Measurements from ENCODE around the gene TMTC2. TPM values are rescaled to one million over a fixed set of nuclear protein-coding genes. Genes with fewer than 3 reads are reported as not detected.

TMTC2 gene
- total and polyA plus RNA-seq, 2 donors: 3.0 to 5.1 TPM

- Histone ChIP-seq H3K27ac (ENCODE audit: low read depth in 1 of 2, low read length in 1 of 2) (no peak overlapping the region), H3K36me3 (ENCODE audit: control insufficient read depth in 2 of 2, insufficient read depth in 2 of 2, low read length in 1 of 2) (no peaks in the 10 kb centered on the region), H3K4me3 (ENCODE audit: low read length in 2 of 2) (no peak overlapping the region), H3K27me3 (ENCODE audit: control insufficient read depth in 2 of 2, insufficient read depth in 1 of 2, low read length in 1 of 2) (no peaks in the 10 kb centered on the region), H3K4me1 (ENCODE audit: control insufficient read depth in 2 of 2, insufficient read depth in 2 of 2, low read length in 2 of 2) (no peaks in the 10 kb centered on the region), H3K9me3 (ENCODE audit: control insufficient read depth in 2 of 2, insufficient read depth in 1 of 2, low read length in 1 of 2) (peaks cover 0 to 5% of the 10 kb centered on the region in 2 donors)
- WGBS: 94% methylated on average over 7 of the region's 7 CpGs
- DNase-seq (ENCODE audit: low read depth in 6 of 9, low spot score in 9 of 9): no peak
Measured at GRCh38 chr12:82730953-82731459, 44.3 kb downstream of the TMTC2 start.

- 94% methylated on average over 7 of the region's 7 CpGs for WGBS
- H3K4me1 ChIP-seq (ENCODE audit: control insufficient read depth in 2 of 2, insufficient read depth in 2 of 2, low read length in 2 of 2): no peaks in the 10 kb centered on the region
Measured at GRCh38 chr12:82740129-82741000, 53.7 kb downstream of the TMTC2 start.

GRCh38 chr12:82745063-82745674, 58.5 kb downstream of the TMTC2 start:
- no peaks in the 10 kb centered on the region for H3K4me1 ChIP-seq (ENCODE audit: control insufficient read depth in 2 of 2, insufficient read depth in 2 of 2, low read length in 2 of 2)
- no peaks in the 10 kb centered on the region for H3K9me3 ChIP-seq (ENCODE audit: control insufficient read depth in 2 of 2, insufficient read depth in 1 of 2, low read length in 1 of 2)
- DNase-seq (ENCODE audit: low read depth in 6 of 9, low spot score in 9 of 9): no peak
- no peak overlapping the region for H3K27ac ChIP-seq (ENCODE audit: low read depth in 1 of 2, low read length in 1 of 2)
- no peaks in the 10 kb centered on the region for H3K27me3 ChIP-seq (ENCODE audit: control insufficient read depth in 2 of 2, insufficient read depth in 1 of 2, low read length in 1 of 2)
- WGBS: 79% methylated on average over 4 of the region's 4 CpGs
- no peaks in the 10 kb centered on the region for H3K36me3 ChIP-seq (ENCODE audit: control insufficient read depth in 2 of 2, insufficient read depth in 2 of 2, low read length in 1 of 2)
- no peak overlapping the region for H3K4me3 ChIP-seq (ENCODE audit: low read length in 2 of 2)

More at GRCh38 chr12:82740129-82741000, 53.7 kb downstream of the TMTC2 start:
- Histone ChIP-seq H3K27ac (ENCODE audit: low read depth in 1 of 2, low read length in 1 of 2) (no peak overlapping the region), H3K27me3 (ENCODE audit: control insufficient read depth in 2 of 2, insufficient read depth in 1 of 2, low read length in 1 of 2) (no peaks in the 10 kb centered on the region), H3K9me3 (ENCODE audit: control insufficient read depth in 2 of 2, insufficient read depth in 1 of 2, low read length in 1 of 2) (no peaks in the 10 kb centered on the region), H3K4me3 (ENCODE audit: low read length in 2 of 2) (no peak overlapping the region), H3K36me3 (ENCODE audit: control insufficient read depth in 2 of 2, insufficient read depth in 2 of 2, low read length in 1 of 2) (no peaks in the 10 kb centered on the region)
- no peak for DNase-seq (ENCODE audit: low read depth in 6 of 9, low spot score in 9 of 9)

- Histone ChIP-seq H3K4me3 (ENCODE audit: low read length in 2 of 2) (no peak overlapping the region), H3K27me3 (ENCODE audit: control insufficient read depth in 2 of 2, insufficient read depth in 1 of 2, low read length in 1 of 2) (no peaks in the 10 kb centered on the region), H3K36me3 (ENCODE audit: control insufficient read depth in 2 of 2, insufficient read depth in 2 of 2, low read length in 1 of 2) (no peaks in the 10 kb centered on the region), H3K4me1 (ENCODE audit: control insufficient read depth in 2 of 2, insufficient read depth in 2 of 2, low read length in 2 of 2) (no peaks in the 10 kb centered on the region), H3K9me3 (ENCODE audit: control insufficient read depth in 2 of 2, insufficient read depth in 1 of 2, low read length in 1 of 2) (no peaks in the 10 kb centered on the region), H3K27ac (ENCODE audit: low read depth in 1 of 2, low read length in 1 of 2) (no peak overlapping the region)
- DNase-seq (ENCODE audit: low read depth in 6 of 9, low spot score in 9 of 9): no peak
- WGBS: 90% methylated on average over 4 of the region's 4 CpGs
Measured at GRCh38 chr12:82745807-82746206, 59.1 kb downstream of the TMTC2 start.

- 89% methylated on average over 2 of the region's 2 CpGs for WGBS
- H3K9me3 ChIP-seq (ENCODE audit: control insufficient read depth in 2 of 2, insufficient read depth in 1 of 2, low read length in 1 of 2): no peaks in the 10 kb centered on the region
- H3K27ac ChIP-seq (ENCODE audit: low read depth in 1 of 2, low read length in 1 of 2): no peak overlapping the region
- H3K4me1 ChIP-seq (ENCODE audit: control insufficient read depth in 2 of 2, insufficient read depth in 2 of 2, low read length in 2 of 2): no peaks in the 10 kb centered on the region
- H3K27me3 ChIP-seq (ENCODE audit: control insufficient read depth in 2 of 2, insufficient read depth in 1 of 2, low read length in 1 of 2): no peaks in the 10 kb centered on the region
- H3K36me3 ChIP-seq (ENCODE audit: control insufficient read depth in 2 of 2, insufficient read depth in 2 of 2, low read length in 1 of 2): no peaks in the 10 kb centered on the region
- DNase-seq (ENCODE audit: low read depth in 6 of 9, low spot score in 9 of 9): no peak
- H3K4me3 ChIP-seq (ENCODE audit: low read length in 2 of 2): no peak overlapping the region
Measured at GRCh38 chr12:82746668-82747067, 60.0 kb downstream of the TMTC2 start.

GRCh38 chr12:82749015-82749414, 62.3 kb downstream of the TMTC2 start:
- Histone ChIP-seq H3K4me3 (ENCODE audit: low read length in 2 of 2) (no peak overlapping the region), H3K4me1 (ENCODE audit: control insufficient read depth in 2 of 2, insufficient read depth in 2 of 2, low read length in 2 of 2) (no peaks in the 10 kb centered on the region), H3K27me3 (ENCODE audit: control insufficient read depth in 2 of 2, insufficient read depth in 1 of 2, low read length in 1 of 2) (no peaks in the 10 kb centered on the region), H3K27ac (ENCODE audit: low read depth in 1 of 2, low read length in 1 of 2) (no peak overlapping the region), H3K36me3 (ENCODE audit: control insufficient read depth in 2 of 2, insufficient read depth in 2 of 2, low read length in 1 of 2) (no peaks in the 10 kb centered on the region), H3K9me3 (ENCODE audit: control insufficient read depth in 2 of 2, insufficient read depth in 1 of 2, low read length in 1 of 2) (no peaks in the 10 kb centered on the region)
- 94% methylated on average over 4 of the region's 4 CpGs for WGBS
- DNase-seq (ENCODE audit: low read depth in 6 of 9, low spot score in 9 of 9): no peak

- Histone ChIP-seq H3K9me3 (ENCODE audit: control insufficient read depth in 2 of 2, insufficient read depth in 1 of 2, low read length in 1 of 2) (no peaks in the 10 kb centered on the region), H3K27me3 (ENCODE audit: control insufficient read depth in 2 of 2, insufficient read depth in 1 of 2, low read length in 1 of 2) (no peaks in the 10 kb centered on the region), H3K4me3 (ENCODE audit: low read length in 2 of 2) (no peak overlapping the region), H3K27ac (ENCODE audit: low read depth in 1 of 2, low read length in 1 of 2) (no peak overlapping the region), H3K4me1 (ENCODE audit: control insufficient read depth in 2 of 2, insufficient read depth in 2 of 2, low read length in 2 of 2) (no peaks in the 10 kb centered on the region), H3K36me3 (ENCODE audit: control insufficient read depth in 2 of 2, insufficient read depth in 2 of 2, low read length in 1 of 2) (no peaks in the 10 kb centered on the region)
- DNase-seq (ENCODE audit: low read depth in 6 of 9, low spot score in 9 of 9): no peak
Measured at GRCh38 chr12:82754856-82755255, 68.2 kb downstream of the TMTC2 start.

- H3K4me3 ChIP-seq (ENCODE audit: low read length in 2 of 2): no peak overlapping the region
- no peaks in the 10 kb centered on the region for H3K9me3 ChIP-seq (ENCODE audit: control insufficient read depth in 2 of 2, insufficient read depth in 1 of 2, low read length in 1 of 2)
- H3K27me3 ChIP-seq (ENCODE audit: control insufficient read depth in 2 of 2, insufficient read depth in 1 of 2, low read length in 1 of 2): no peaks in the 10 kb centered on the region
- no peaks in the 10 kb centered on the region for H3K4me1 ChIP-seq (ENCODE audit: control insufficient read depth in 2 of 2, insufficient read depth in 2 of 2, low read length in 2 of 2)
- no peak for DNase-seq (ENCODE audit: low read depth in 6 of 9, low spot score in 9 of 9)
- no peaks in the 10 kb centered on the region for H3K36me3 ChIP-seq (ENCODE audit: control insufficient read depth in 2 of 2, insufficient read depth in 2 of 2, low read length in 1 of 2)
- H3K27ac ChIP-seq (ENCODE audit: low read depth in 1 of 2, low read length in 1 of 2): no peak overlapping the region
- 94% methylated on average over 2 of the region's 2 CpGs for WGBS
Measured at GRCh38 chr12:82756303-82756702, 69.6 kb downstream of the TMTC2 start.

- Histone ChIP-seq H3K27ac (ENCODE audit: low read depth in 1 of 2, low read length in 1 of 2) (no peak overlapping the region), H3K9me3 (ENCODE audit: control insufficient read depth in 2 of 2, insufficient read depth in 1 of 2, low read length in 1 of 2) (no peaks in the 10 kb centered on the region), H3K36me3 (ENCODE audit: control insufficient read depth in 2 of 2, insufficient read depth in 2 of 2, low read length in 1 of 2) (no peaks in the 10 kb centered on the region), H3K4me1 (ENCODE audit: control insufficient read depth in 2 of 2, insufficient read depth in 2 of 2, low read length in 2 of 2) (no peaks in the 10 kb centered on the region), H3K4me3 (ENCODE audit: low read length in 2 of 2) (no peak overlapping the region), H3K27me3 (ENCODE audit: control insufficient read depth in 2 of 2, insufficient read depth in 1 of 2, low read length in 1 of 2) (no peaks in the 10 kb centered on the region)
- DNase-seq (ENCODE audit: low read depth in 6 of 9, low spot score in 9 of 9): no peak
- 89% methylated on average over 1 of the region's 1 CpG for WGBS
Measured at GRCh38 chr12:82757059-82757458, 70.4 kb downstream of the TMTC2 start.

Measured in thymus (tissue), 11 donors.